ENCODE results near the gene EPB41L2.
A peak's percentile ranks its signal among the peaks of the same experiment; 100 is the strongest.
"Not testable (repeated sequence)": the region's sequence is repeated elsewhere in the genome, so short reads cannot be mapped to it uniquely, and the experiment has no call there.

EPB41L2 gene

DNA sequence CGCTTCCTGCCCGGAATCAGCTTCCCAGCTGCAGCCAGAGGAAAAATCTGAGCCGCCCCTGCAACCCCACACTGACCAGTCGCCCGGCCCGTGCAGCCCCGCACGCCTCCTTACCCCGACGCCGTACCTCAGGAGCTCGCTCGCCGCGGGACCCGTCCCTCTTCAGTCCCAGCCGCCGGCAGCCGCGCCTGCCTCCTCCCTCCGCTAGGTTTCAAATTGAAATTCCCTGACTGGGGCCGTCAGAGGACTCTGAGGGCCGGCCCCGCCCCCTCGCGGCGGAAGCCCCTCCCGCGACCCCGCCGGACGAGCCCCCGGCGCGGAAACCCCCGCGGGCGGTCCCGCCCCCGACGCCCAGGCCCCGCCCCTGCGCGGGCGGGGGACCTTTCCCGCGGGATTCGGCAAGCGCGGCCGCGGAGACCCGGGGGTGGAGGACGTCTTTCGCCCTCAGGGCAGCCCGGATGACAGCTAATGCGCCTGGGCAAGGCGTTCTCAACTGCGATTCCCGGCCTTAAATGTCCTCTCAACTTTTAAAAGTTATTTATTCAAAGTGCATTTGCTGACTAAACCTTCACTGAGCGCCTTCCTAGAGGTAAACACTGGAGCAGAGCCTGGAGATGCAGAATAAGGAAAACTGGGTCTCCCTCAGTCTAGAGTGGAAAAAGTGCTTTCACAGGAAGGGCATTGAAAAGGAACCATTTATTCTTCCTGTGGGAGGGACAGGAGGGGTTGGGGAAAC is at the start of gene EPB41L2:
TSS of gene EPB41L2 (minus strand) at position 218 of the 736 bp plus-strand sequence. CDS start 106,760 bp downstream, outside the sequence.
- in situ Hi-C loops (cut with MboI; ENCODE audit: low sequenced_read_pairs): no loop called here
- Histone ChIP-seq H3K4me1 (peaks cover 16% of the 10 kb centered on the region), H3K9me3 (no peaks in the 10 kb centered on the region), H3K36me3 (replicated peaks) (no peaks in the 10 kb centered on the region), H3K27me3 (ENCODE audit: low read depth) (no peaks in the 10 kb centered on the region), H3K4me3 (peak within 1 kb of the TSS; percentile 81)
- DNase-seq (ENCODE audit: low spot score in 2 of 2): peak; percentile 85 to 93

DNA sequence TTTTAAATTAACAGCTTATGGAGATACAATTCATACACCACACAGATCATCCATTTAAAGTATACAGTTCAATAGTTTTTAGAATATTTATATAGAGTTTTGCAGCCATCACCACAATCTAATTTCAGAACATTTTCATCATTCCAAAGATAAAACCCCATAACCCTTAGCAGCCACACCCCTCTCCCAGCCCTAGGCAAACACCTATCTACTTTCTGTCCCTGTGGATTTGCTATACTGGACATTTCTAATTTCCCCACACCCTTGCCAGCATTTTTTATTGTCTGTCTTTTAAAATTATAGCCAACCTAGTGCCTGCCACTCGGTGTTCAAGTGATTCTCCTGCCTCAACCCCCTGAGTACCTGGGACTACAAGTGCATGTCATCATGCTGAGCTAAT is 49.2 kb upstream of the EPB41L2 start:
- Histone ChIP-seq H3K4me1 (no peaks in the 10 kb centered on the region), H3K36me3 (replicated peaks) (no peaks in the 10 kb centered on the region), H3K9me3 (no peaks in the 10 kb centered on the region), H3K4me3 (no peak overlapping the region), H3K27me3 (ENCODE audit: low read depth) (no peaks in the 10 kb centered on the region)
- no peak for DNase-seq (ENCODE audit: low spot score in 2 of 2)
- in situ Hi-C loops (cut with MboI; ENCODE audit: low sequenced_read_pairs): no loop called here

DNA sequence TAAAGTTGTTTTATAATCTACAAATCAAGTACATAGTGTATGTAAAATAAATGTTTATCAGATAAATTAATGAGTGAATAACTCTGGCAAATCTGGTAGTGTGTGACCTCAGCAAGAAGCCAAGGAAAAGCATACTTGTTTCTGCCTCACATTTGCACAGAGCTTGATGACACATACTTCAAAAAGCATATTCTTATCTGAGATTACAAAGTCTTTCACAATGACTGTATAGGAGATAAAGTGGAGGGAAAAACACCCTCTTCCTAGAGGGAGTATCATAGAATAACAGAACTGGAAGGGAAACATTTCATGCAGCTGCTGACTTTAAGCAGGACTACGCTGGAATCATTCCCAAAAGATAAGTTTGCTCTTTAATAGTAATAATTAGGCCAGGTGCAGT is 44.1 kb upstream of the EPB41L2 start:
- in situ Hi-C loops (cut with MboI; ENCODE audit: low sequenced_read_pairs): loop anchor here (10.0 kb wide), 1 partner anchor 222 kb away; no protein-coding TSS in a partner anchor
- peaks cover 3% of the 10 kb centered on the region; the same call in 1 of the 2 replicates for H3K27me3 ChIP-seq (ENCODE audit: low read depth)
- no peak for DNase-seq (ENCODE audit: low spot score in 2 of 2)
- no peaks in the 10 kb centered on the region for H3K4me1 ChIP-seq
- no peaks in the 10 kb centered on the region for H3K9me3 ChIP-seq
- no peak overlapping the region for H3K4me3 ChIP-seq
- H3K36me3 ChIP-seq (replicated peaks): no peaks in the 10 kb centered on the region

DNA sequence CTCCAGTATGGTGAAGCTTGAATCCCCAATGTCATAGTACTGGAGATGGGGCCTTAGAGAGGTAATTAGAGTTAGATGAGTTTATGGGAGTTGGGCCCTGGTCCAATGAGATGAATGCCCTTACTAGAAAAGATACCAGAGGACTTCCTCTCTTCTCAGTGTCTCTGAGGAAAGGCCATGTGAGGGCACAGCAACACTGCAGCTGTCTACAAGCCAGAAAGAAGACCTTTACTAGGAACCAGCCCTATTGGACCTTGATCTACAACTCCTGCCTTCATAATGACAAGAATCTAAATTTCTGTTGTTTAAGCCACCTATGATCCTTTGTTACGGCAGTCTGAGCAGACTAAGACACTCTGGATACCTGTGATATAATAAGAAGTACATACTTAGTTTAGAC is 40.9 kb upstream of the EPB41L2 start:
- no peak overlapping the region for H3K4me3 ChIP-seq
- H3K36me3 ChIP-seq (replicated peaks): no peaks in the 10 kb centered on the region
- in situ Hi-C loops (cut with MboI; ENCODE audit: low sequenced_read_pairs): loop anchor here (10.0 kb wide), 1 partner anchor 219 kb away; no protein-coding TSS in a partner anchor
- no peak for DNase-seq (ENCODE audit: low spot score in 2 of 2)
- no peaks in the 10 kb centered on the region for H3K4me1 ChIP-seq
- peaks cover 3% of the 10 kb centered on the region; the same call in 1 of the 2 replicates for H3K27me3 ChIP-seq (ENCODE audit: low read depth)
- no peaks in the 10 kb centered on the region; the same call in 1 of the 2 replicates for H3K9me3 ChIP-seq

DNA sequence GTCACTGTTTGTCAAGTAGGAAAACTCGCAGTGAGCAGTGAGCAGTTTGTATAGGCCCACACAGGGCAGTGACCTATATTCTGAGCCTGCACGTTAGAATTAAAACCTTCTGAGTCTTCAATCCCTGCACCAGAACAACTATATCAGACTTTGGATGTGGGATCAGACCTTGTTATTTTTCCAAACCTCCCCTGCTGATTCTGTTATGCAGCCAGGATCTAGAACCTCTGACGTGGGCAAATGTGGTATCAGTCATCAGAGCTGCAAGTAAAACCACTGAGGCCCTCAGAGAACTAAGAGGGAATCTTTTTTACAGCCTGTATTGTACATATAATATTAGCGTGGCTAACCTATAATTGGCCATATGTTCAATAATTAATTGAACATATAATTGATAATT is 40.3 kb upstream of the EPB41L2 start:
- Histone ChIP-seq H3K27me3 (ENCODE audit: low read depth) (peaks cover 3% of the 10 kb centered on the region; the same call in 1 of the 2 replicates), H3K36me3 (replicated peaks) (no peaks in the 10 kb centered on the region), H3K4me3 (no peak overlapping the region), H3K4me1 (no peaks in the 10 kb centered on the region), H3K9me3 (no peaks in the 10 kb centered on the region; the same call in 1 of the 2 replicates)
- in situ Hi-C loops (cut with MboI; ENCODE audit: low sequenced_read_pairs): loop anchor here (10.0 kb wide), 1 partner anchor 218 kb away; no protein-coding TSS in a partner anchor
- DNase-seq (ENCODE audit: low spot score in 2 of 2): no peak

DNA sequence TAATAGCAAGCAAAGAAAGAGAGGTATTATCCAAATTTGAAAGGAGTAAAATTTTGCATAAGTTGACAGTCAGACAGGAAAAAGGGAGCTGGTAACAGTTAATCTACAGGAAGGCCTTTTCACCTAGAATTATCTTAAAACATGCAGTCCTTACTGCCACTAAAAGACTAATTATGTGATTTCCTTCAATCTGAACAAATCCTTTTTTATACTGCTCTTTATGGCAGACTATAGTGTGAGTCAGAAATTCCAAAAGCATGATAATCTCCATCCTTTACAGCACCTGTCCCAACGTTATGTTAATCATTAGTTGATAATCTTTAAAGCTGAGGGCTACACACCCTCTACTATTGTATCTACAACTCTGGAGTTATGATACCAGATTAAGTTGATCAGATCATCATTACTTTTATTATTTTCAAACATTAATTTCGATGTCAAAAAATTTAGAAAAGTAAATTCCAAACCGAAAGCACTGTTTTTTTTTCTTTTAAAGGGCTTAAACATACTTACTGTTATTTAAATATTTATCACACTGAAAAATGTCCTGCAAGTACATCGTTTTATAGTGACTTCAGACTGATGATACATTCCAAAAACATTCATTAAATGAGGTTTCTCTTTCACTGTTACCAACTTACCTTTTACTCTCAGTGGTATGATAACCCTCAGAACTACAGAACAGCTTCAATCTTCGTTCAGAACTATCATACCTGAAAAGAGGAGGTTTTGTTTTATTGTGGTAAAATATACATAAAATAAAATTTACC is 39.1 kb upstream of the EPB41L2 start:
- peaks cover 3% of the 10 kb centered on the region; the same call in 1 of the 2 replicates for H3K27me3 ChIP-seq (ENCODE audit: low read depth)
- no peaks in the 10 kb centered on the region for H3K36me3 ChIP-seq (replicated peaks)
- peak in 1 of 2 experiments; percentile 79 for DNase-seq (ENCODE audit: low spot score in 2 of 2)
- H3K9me3 ChIP-seq: no peaks in the 10 kb centered on the region; the same call in 1 of the 2 replicates
- H3K4me3 ChIP-seq: no peak overlapping the region
- no peaks in the 10 kb centered on the region for H3K4me1 ChIP-seq
- in situ Hi-C loops (cut with MboI; ENCODE audit: low sequenced_read_pairs): loop anchor here (10.0 kb wide), 1 partner anchor 217 kb away; no protein-coding TSS in a partner anchor

DNA sequence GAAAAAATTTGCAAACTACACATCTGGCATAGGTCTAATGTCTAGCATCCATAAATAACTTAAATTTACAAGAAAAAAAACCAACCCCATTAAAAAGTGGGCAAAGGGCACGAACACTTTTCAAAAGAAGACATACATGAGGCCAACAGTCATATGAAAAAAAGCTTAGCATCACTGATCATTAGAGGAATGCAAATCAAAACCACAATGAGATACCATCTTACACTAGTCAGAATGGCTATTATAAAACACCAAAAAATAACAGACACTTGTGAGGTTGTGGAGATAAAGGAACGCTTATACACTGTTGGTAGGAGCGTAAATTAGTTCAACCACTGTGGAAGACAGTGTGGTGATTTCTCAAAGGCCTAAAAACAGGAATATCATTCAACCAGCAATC is 33.7 kb upstream of the EPB41L2 start:
- H3K27me3 ChIP-seq (ENCODE audit: low read depth): peaks cover 2% of the 10 kb centered on the region; the same call in 1 of the 2 replicates
- H3K9me3 ChIP-seq: no peaks in the 10 kb centered on the region; the same call in none of the 2 replicates
- H3K36me3 ChIP-seq (replicated peaks): no peaks in the 10 kb centered on the region
- no peaks in the 10 kb centered on the region for H3K4me1 ChIP-seq
- H3K4me3 ChIP-seq: no peak overlapping the region
- no peak for DNase-seq (ENCODE audit: low spot score in 2 of 2)
- in situ Hi-C loops (cut with MboI; ENCODE audit: low sequenced_read_pairs): no loop called here

DNA sequence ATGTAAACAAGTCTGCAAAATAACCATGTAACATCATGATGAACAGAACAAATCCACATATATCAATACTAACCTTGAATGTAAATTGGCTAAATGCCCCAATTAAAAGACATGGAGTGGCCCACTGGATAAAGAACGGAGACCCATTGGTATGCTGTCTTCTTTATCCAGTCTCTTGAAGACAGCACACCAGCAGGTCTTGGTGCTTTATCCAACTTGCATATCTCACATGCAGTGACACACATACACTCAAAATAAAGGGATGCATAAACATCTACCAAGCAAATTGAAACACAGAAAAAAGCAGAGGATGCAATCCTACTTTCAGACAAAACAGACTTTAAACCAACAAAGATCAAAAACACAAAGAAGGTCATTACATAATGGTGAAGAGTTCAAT is 30.3 kb upstream of the EPB41L2 start:
- H3K4me1 ChIP-seq: no peaks in the 10 kb centered on the region
- H3K9me3 ChIP-seq: no peaks in the 10 kb centered on the region; the same call in 1 of the 2 replicates
- DNase-seq (ENCODE audit: low spot score in 2 of 2): no peak
- peaks cover 2% of the 10 kb centered on the region; the same call in 1 of the 2 replicates for H3K27me3 ChIP-seq (ENCODE audit: low read depth)
- H3K36me3 ChIP-seq (replicated peaks): no peaks in the 10 kb centered on the region
- in situ Hi-C loops (cut with MboI; ENCODE audit: low sequenced_read_pairs): no loop called here
- H3K4me3 ChIP-seq: no peak overlapping the region

DNA sequence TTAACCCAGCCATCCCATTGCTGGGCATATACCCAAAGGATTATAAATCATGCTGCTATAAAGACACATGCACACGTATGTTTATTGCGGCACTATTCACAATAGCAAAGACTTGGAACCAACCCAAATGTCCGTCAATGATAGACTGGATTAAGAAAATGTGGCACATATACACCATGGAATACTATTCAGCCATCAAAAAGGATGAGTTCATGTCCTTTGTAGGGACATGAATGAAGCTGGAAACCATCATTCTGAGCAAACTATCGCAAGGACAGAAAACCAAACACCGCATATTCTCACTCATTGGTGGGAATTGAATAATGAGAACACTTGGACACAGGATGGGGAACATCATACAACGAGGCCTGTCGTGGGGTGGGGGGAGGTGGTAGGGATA is 28.9 kb upstream of the EPB41L2 start:
- H3K9me3 ChIP-seq; H3K4me3 ChIP-seq; in situ Hi-C loops (cut with MboI; ENCODE audit: low sequenced_read_pairs); DNase-seq (ENCODE audit: low spot score in 2 of 2); H3K27me3 ChIP-seq (ENCODE audit: low read depth); H3K4me1 ChIP-seq; H3K36me3 ChIP-seq (replicated peaks): not testable (repeated sequence)

DNA sequence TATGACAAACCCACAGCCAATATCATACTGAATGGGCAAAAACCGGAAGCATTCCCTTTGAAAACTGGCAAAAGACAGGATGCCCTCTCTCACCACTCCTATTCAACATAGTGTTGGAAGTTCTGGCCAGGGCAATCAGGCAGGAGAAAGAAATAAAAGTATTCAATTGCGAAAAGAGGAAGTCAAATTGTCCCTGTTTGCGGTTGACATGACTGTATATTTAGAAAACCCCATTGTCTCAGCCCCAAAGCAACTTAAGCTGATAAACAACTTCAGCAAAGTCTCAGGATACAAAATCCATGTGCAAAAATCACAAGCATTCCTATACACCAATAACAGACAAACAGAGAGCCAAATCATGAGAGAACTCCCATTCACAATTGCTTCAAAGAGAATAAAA is 27.3 kb upstream of the EPB41L2 start:
- H3K27me3 ChIP-seq (ENCODE audit: low read depth); DNase-seq (ENCODE audit: low spot score in 2 of 2); H3K9me3 ChIP-seq; H3K36me3 ChIP-seq (replicated peaks); in situ Hi-C loops (cut with MboI; ENCODE audit: low sequenced_read_pairs); H3K4me1 ChIP-seq; H3K4me3 ChIP-seq: not testable (repeated sequence)

DNA sequence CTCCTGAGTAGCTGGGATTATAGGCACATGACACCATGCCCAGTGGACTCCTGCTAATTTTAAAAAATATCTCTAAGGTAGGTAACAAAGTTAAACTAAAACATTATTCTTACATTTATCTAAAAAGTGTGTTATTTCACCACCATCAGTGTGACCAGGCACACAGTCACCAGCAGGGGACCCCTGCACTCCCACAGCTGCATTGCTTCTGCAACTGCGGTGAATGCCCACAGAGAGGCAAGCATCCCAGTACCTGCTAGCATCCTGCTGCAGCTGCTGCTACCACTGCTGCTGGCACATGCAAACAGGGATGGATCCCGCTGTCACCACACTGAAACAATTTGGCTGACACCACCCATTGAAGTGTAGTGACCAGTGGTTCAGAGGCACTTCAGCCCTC is 21.9 kb upstream of the EPB41L2 start:
- no peaks in the 10 kb centered on the region for H3K27me3 ChIP-seq (ENCODE audit: low read depth)
- H3K4me1 ChIP-seq: peaks cover 9% of the 10 kb centered on the region
- DNase-seq (ENCODE audit: low spot score in 2 of 2): peak in 1 of 2 experiments; percentile 12
- in situ Hi-C loops (cut with MboI; ENCODE audit: low sequenced_read_pairs): no loop called here
- 0 out of 2 replicates have a peak, but pooled peaks cover 2% of the 10 kb centered on the region for H3K9me3 ChIP-seq
- H3K4me3 ChIP-seq: no peak overlapping the region
- no peaks in the 10 kb centered on the region for H3K36me3 ChIP-seq (replicated peaks)

DNA sequence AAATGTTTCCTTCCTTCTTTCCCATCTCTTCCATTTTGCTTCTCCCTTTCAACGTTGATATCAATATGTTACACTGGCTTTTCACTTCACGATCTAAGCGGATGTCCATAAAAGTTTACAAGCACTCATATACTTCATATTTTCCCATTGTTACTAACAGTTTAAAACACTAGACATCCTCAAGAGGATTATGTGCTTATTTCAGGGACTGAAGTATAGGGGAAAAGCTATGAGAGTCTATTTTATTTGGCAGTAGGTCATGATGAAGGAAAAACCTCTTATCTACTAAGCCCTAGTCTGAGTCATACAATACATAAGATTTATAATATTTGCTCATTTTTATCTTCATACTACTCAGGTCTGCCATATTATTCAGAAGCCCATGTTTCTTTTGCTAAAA is 20.6 kb upstream of the EPB41L2 start:
- no peak overlapping the region for H3K4me3 ChIP-seq
- peak in 1 of 2 experiments; percentile 6 for DNase-seq (ENCODE audit: low spot score in 2 of 2)
- H3K27me3 ChIP-seq (ENCODE audit: low read depth): no peaks in the 10 kb centered on the region
- H3K36me3 ChIP-seq (replicated peaks): no peaks in the 10 kb centered on the region
- peaks cover 9% of the 10 kb centered on the region for H3K4me1 ChIP-seq
- in situ Hi-C loops (cut with MboI; ENCODE audit: low sequenced_read_pairs): no loop called here
- 0 out of 2 replicates have a peak, but pooled peaks cover 2% of the 10 kb centered on the region for H3K9me3 ChIP-seq

DNA sequence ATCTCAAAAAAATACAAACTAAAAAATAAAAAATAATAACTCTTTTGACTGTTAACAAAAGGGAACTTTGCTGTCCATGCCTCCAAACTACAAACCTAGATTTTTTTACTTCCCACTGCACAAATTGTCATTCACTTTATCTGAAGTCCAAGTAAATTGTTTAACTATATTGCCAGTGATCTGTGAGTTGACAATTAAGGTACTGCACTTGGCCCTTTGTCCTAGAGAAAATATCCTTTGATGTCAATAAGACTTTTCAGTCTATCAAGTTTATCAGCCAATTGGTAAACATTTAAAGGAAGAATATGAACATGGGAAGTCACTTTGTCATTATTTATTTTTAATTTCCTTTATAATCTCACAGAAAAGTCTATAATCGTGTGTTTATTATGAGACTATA is 19.3 kb upstream of the EPB41L2 start:
- no peaks in the 10 kb centered on the region for H3K27me3 ChIP-seq (ENCODE audit: low read depth)
- H3K4me1 ChIP-seq: peaks cover 9% of the 10 kb centered on the region
- H3K4me3 ChIP-seq: no peak overlapping the region
- in situ Hi-C loops (cut with MboI; ENCODE audit: low sequenced_read_pairs): no loop called here
- no peaks in the 10 kb centered on the region for H3K36me3 ChIP-seq (replicated peaks)
- 0 out of 2 replicates have a peak, but pooled peaks cover 2% of the 10 kb centered on the region for H3K9me3 ChIP-seq
- no peak for DNase-seq (ENCODE audit: low spot score in 2 of 2)

DNA sequence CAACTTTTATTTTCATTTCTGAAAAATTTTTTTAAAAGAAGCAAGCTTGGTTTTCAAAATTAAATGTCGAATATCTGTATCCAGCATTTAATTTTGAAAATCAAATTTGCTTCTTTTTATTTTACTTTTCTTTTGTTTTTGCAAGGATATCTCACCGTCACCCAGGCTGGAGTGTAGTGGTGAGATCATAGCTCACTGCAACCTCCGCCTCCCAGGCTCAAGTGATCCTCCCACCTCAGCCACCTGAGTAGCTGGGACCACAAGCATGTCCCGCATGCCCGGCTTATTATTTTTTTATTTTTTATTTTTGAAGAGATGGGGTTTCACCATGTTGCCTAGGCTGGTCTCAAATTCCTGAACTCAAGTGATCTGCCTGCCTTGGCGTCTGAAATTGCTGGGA is 17.0 kb upstream of the EPB41L2 start:
- H3K4me3 ChIP-seq: no peak overlapping the region
- in situ Hi-C loops (cut with MboI; ENCODE audit: low sequenced_read_pairs): no loop called here
- no peaks in the 10 kb centered on the region for H3K9me3 ChIP-seq
- H3K36me3 ChIP-seq (replicated peaks): no peaks in the 10 kb centered on the region
- no peak for DNase-seq (ENCODE audit: low spot score in 2 of 2)
- H3K4me1 ChIP-seq: peaks cover 9% of the 10 kb centered on the region
- H3K27me3 ChIP-seq (ENCODE audit: low read depth): no peaks in the 10 kb centered on the region

All from HAP-1 (cell line).